Heart left ventricle (tissue), 13 donors: ENCODE results near the gene NDRG3.

ENCODE experiments used
- POLR2A ChIP-seq, 2 donors: fragments of 450-650 bp; IDR thresholded peaks; one replicate each; pipeline ENCODE4 v1.6.1; 2017; ENCODE audit warnings: antibody characterized with exemption in 2 of 2, mild to moderate bottlenecking in 2 of 2, moderate library complexity in 2 of 2
- TF ChIP-seq, protein P1 (sequence below), 12 donors: fragments of 200-600 bp; sonication (generic) in 4 of 12; IDR thresholded peaks; one replicate each; pipeline versions ENCODE4 v1.5.0 to v1.8.0; 2018 to 2022; ENCODE audit warnings: antibody characterized with exemption in 12 of 12, mild to moderate bottlenecking in 5 of 12
- donor health status: ischemic (EF 13 %, LVEDD 7.1; RV severe dilation, severe dysfunction).
- donor health status: DM: no; HTN: yes; CAD: no.
- donor health status: DM: no; HTN: no; CAD: no.
- donor health status: ischemic (EF 25% LVEDD 6.9; RV normal size, moderate dysfunction).
- donor health status: ischemic (EF 25% LVEDD 5.7; RV mildly dilated, moderate dysfunction).
- donor health status: ischemic (EF 35%, LVEDD 5.7; RV mildly dilated, moderate dysfunction).
- donor health status: nonischemic (EF 11% LVEDD 7.7; RV severe dilation, severe dysfunction).
- donor health status: DM: yes; HTN: yes; CAD: no.
- donor health status: PGD.
- donor health status: ischemic (EF 29% LVEDD 5.4; RV normal size, mild dysfunction).
- donor health status: nonischemic (EF 23%, LVEDD 6.1; RV moderate dilation, normal function).

DNA sequence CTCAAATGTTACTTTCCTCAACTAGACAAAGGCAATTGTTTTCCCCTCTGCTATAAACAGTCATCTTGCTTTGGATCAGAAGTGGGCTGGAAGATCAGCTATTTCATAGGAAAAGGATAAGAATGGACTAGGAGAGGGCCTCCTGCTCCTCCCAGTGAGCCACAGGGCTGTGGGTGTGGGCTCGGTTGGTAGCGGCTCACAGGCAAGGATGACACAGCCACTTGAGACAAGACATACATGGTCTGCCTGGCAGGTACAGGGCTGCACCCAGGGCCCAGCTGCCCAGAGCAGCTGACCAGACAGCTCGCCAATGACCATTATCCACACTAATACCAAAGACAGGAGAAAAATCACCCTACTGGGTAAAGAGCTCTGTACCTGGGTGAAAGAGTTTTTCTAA lies 90.9 kb downstream of the NDRG3 start:
- TF ChIP-seq, protein P1, sequence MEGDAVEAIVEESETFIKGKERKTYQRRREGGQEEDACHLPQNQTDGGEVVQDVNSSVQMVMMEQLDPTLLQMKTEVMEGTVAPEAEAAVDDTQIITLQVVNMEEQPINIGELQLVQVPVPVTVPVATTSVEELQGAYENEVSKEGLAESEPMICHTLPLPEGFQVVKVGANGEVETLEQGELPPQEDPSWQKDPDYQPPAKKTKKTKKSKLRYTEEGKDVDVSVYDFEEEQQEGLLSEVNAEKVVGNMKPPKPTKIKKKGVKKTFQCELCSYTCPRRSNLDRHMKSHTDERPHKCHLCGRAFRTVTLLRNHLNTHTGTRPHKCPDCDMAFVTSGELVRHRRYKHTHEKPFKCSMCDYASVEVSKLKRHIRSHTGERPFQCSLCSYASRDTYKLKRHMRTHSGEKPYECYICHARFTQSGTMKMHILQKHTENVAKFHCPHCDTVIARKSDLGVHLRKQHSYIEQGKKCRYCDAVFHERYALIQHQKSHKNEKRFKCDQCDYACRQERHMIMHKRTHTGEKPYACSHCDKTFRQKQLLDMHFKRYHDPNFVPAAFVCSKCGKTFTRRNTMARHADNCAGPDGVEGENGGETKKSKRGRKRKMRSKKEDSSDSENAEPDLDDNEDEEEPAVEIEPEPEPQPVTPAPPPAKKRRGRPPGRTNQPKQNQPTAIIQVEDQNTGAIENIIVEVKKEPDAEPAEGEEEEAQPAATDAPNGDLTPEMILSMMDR (IDR thresholded peaks at IDR 0.05), result no peak
- no peak for TF ChIP-seq POLR2A (IDR thresholded peaks at IDR 0.05)
